Neuronal stem cell (in vitro differentiated cells): ENCODE measurements around the gene MYO1C.

Experiments used
- DNase-seq: peaks from one replicate; pipeline ENCODE4 v3.0.0-alpha.2; 2013; ENCODE audit warnings: low spot score
- H2AFZ ChIP-seq: one replicate; pipeline ENCODE4 v1.6.1; 2013; ENCODE audit warnings: mild to moderate bottlenecking, low read length, inconsistent platforms
- H2AK5ac ChIP-seq: 2 replicates; pipeline ENCODE4 v1.6.1; 2013; ENCODE audit warnings: low read depth, mild to moderate bottlenecking, inconsistent platforms, low read length, moderate library complexity, mixed read lengths
- H2BK120ac ChIP-seq: 2 replicates; pipeline ENCODE4 v1.6.1; 2013; ENCODE audit warnings: low read depth, mild to moderate bottlenecking, inconsistent platforms, low read length, moderate library complexity, mixed read lengths
- H2BK12ac ChIP-seq: one replicate; pipeline ENCODE4 v1.6.1; 2013; ENCODE audit warnings: low read length, inconsistent platforms
- H2BK15ac ChIP-seq: 2 replicates; pipeline ENCODE4 v1.6.1; 2013; ENCODE audit warnings: mild to moderate bottlenecking, low read length, inconsistent platforms, mixed read lengths
- H2BK5ac ChIP-seq: one replicate; pipeline ENCODE4 v1.6.1; 2013; ENCODE audit warnings: inconsistent platforms, mild to moderate bottlenecking, low read length, moderate library complexity
- H3K14ac ChIP-seq: one replicate; pipeline ENCODE4 v1.6.1; 2013; ENCODE audit warnings: low read length, inconsistent platforms
- H3K18ac ChIP-seq: 2 replicates; pipeline ENCODE4 v1.6.1; 2013; ENCODE audit warnings: low read length, inconsistent platforms
- H3K23ac ChIP-seq: 2 replicates; pipeline ENCODE4 v1.6.1; 2013; ENCODE audit warnings: low read depth, mild to moderate bottlenecking, mixed read lengths, low read length, inconsistent platforms; ENCODE audit not compliant: poor library complexity
- H3K27ac ChIP-seq: replicated peaks from 3 replicates; pipeline ENCODE4 v1.5.1; 2013; ENCODE audit warnings: low read length, inconsistent platforms
- H3K27me3 ChIP-seq, 3 experiments: 2 replicates each; pipeline ENCODE4 v1.6.1; 2013; ENCODE audit warnings: low read length in 3 of 3, mild to moderate bottlenecking in 2 of 3, inconsistent platforms in 1 of 3, low read depth in 1 of 3, mixed read lengths in 1 of 3, moderate library complexity in 1 of 3; ENCODE audit not compliant: control insufficient read depth in 3 of 3, insufficient read depth in 3 of 3
- H3K36me3 ChIP-seq, 2 donors: replicated peaks in 1 of 2; 2 replicates each; pipeline ENCODE4 v1.6.1; 2013; ENCODE audit warnings: low read length in 2 of 2; ENCODE audit not compliant: control insufficient read depth in 2 of 2, insufficient read depth in 2 of 2
- H3K4ac ChIP-seq: 2 replicates; pipeline ENCODE4 v1.6.1; 2013; ENCODE audit warnings: inconsistent platforms, mild to moderate bottlenecking, low read length, moderate library complexity
- H3K4me1 ChIP-seq, 2 donors: 1 replicate in 1 of 2; 2 replicates in 1 of 2; pipeline ENCODE4 v1.6.1; 2013; ENCODE audit warnings: low read length in 2 of 2, low read depth in 1 of 2; ENCODE audit not compliant: control insufficient read depth in 2 of 2, insufficient read depth in 1 of 2
- H3K4me2 ChIP-seq: one replicate; pipeline ENCODE4 v1.6.1; 2013; ENCODE audit warnings: mild to moderate bottlenecking, low read length, inconsistent platforms; ENCODE audit not compliant: insufficient read depth, poor library complexity, severe bottlenecking
- H3K4me3 ChIP-seq, 2 donors: 2 replicates each; pipeline ENCODE4 v1.5.1; 2013; ENCODE audit warnings: low read length in 2 of 2, mild to moderate bottlenecking in 2 of 2, inconsistent platforms in 1 of 2, moderate library complexity in 1 of 2
- H3K79me1 ChIP-seq: one replicate; pipeline ENCODE4 v1.6.1; 2013; ENCODE audit warnings: low read depth, mild to moderate bottlenecking, inconsistent platforms, low read length, moderate library complexity
- H3K9ac ChIP-seq: one replicate; pipeline ENCODE4 v1.6.1; 2013; ENCODE audit warnings: mild to moderate bottlenecking, low read depth, low read length, inconsistent platforms; ENCODE audit not compliant: poor library complexity
- H3K9me3 ChIP-seq, 2 donors: replicated peaks in 1 of 2; 2 replicates each; pipeline versions ENCODE3 to v1.6.1; 2013; ENCODE audit warnings: low read length in 2 of 2, mild to moderate bottlenecking in 2 of 2, inconsistent platforms in 1 of 2, low read depth in 1 of 2, mixed read lengths in 1 of 2, moderate library complexity in 1 of 2; ENCODE audit not compliant: control insufficient read depth in 2 of 2, insufficient read depth in 1 of 2
- H4K8ac ChIP-seq: one replicate; pipeline ENCODE4 v1.6.1; 2013; ENCODE audit warnings: low read depth, mild to moderate bottlenecking, inconsistent platforms, low read length, moderate library complexity
- H4K91ac ChIP-seq: one replicate; pipeline ENCODE4 v1.6.1; 2013; ENCODE audit warnings: low read length, low read depth, mild to moderate bottlenecking, inconsistent platforms; ENCODE audit not compliant: poor library complexity
- WGBS, 2 donors: extraction: QIAGEN DNeasy Blood & Tissue Kit; methylation state at CpG; one replicate each; pipeline ENCODE4 v1.1.7; 2013; ENCODE audit warnings: missing lambda C conversion rate in 2 of 2, mixed read lengths in 1 of 2; ENCODE audit not compliant: insufficient read length in 2 of 2, insufficient replicate concordance in 1 of 2; ENCODE audit errors: extremely low coverage in 2 of 2; 5-methylcytosine and 5-hydroxymethylcytosine counted together

Gene MYO1C

GRCh38 chr17:1467898-1468492 is 24.5 kb downstream of the MYO1C start:
- H3K36me3 ChIP-seq = peaks cover 40 to 42% of the 10 kb centered on the region in 2 donors
- peak overlapping the region; percentile 75 for H2BK5ac ChIP-seq
- H3K9ac ChIP-seq = peak overlapping the region; percentile 88
- H3K4me2 ChIP-seq = peak overlapping the region; percentile 11
- H3K4me1 ChIP-seq = peaks cover 3 to 14% of the 10 kb centered on the region in 2 donors
- no peak overlapping the region for H2BK120ac ChIP-seq
- peak overlapping the region; percentile 41 for H2BK12ac ChIP-seq
- H3K27me3 ChIP-seq = no peaks in the 10 kb centered on the region
- peak overlapping the region; percentile 81 for H2AK5ac ChIP-seq
- peaks cover 0 to 5% of the 10 kb centered on the region in 2 donors for H3K9me3 ChIP-seq
- peak overlapping the region; percentile 26 for H2BK15ac ChIP-seq
- WGBS, 2 donors = no CpG with 5 or more reads among the region's 21 CpGs
- H3K79me1 ChIP-seq = peaks cover 8% of the 10 kb centered on the region
- peak overlapping the region; percentile 66 for H3K27ac ChIP-seq
- no peak overlapping the region for H3K4ac ChIP-seq
- H3K23ac ChIP-seq = peak overlapping the region; percentile 80
- H4K8ac ChIP-seq = no peak overlapping the region
- no peak overlapping the region for H3K14ac ChIP-seq
- no peak overlapping the region for H2AFZ ChIP-seq
- DNase-seq = peak; percentile 41
- peak overlapping the region; percentile 53 for H4K91ac ChIP-seq
- no peak overlapping the region for H3K4me3 ChIP-seq
- peak overlapping the region; percentile 59 for H3K18ac ChIP-seq

- Histone ChIP-seq H2BK120ac (no peak overlapping the region), H3K4ac (no peak overlapping the region), H4K91ac (no peak overlapping the region), H3K14ac (no peak overlapping the region), H2BK5ac (no peak overlapping the region), H3K4me3 (no peak overlapping the region), H3K79me1 (peaks cover 8% of the 10 kb centered on the region), H3K36me3 (peaks cover 41 to 43% of the 10 kb centered on the region in 2 donors), H3K9ac (peak overlapping the region; percentile 70), H3K27ac (no peak overlapping the region), H3K18ac (no peak overlapping the region), H3K9me3 (peaks cover 0 to 5% of the 10 kb centered on the region in 2 donors), H3K4me2 (no peak overlapping the region), H2AK5ac (no peak overlapping the region), H3K23ac (peak overlapping the region; percentile 43), H3K27me3 (no peaks in the 10 kb centered on the region), H2BK12ac (no peak overlapping the region), H2AFZ (no peak overlapping the region), H3K4me1 (peaks cover 3 to 11% of the 10 kb centered on the region in 2 donors), H4K8ac (no peak overlapping the region), H2BK15ac (no peak overlapping the region)
- DNase-seq = no peak
- WGBS, 2 donors = no CpG with 5 or more reads among the region's 16 CpGs
Observed at GRCh38 chr17:1467258-1467657, 25.2 kb downstream of the MYO1C start.

- peaks cover 3 to 11% of the 10 kb centered on the region in 2 donors for H3K4me1 ChIP-seq
- H2BK15ac ChIP-seq = no peak overlapping the region
- no peak overlapping the region for H2BK120ac ChIP-seq
- H3K27me3 ChIP-seq = no peaks in the 10 kb centered on the region
- no peak overlapping the region for H2AK5ac ChIP-seq
- H3K9me3 ChIP-seq = peaks cover 0 to 2% of the 10 kb centered on the region in 2 donors
- no peak overlapping the region for H3K4me2 ChIP-seq
- peaks cover 8% of the 10 kb centered on the region for H3K79me1 ChIP-seq
- H3K4ac ChIP-seq = no peak overlapping the region
- no peak overlapping the region for H4K8ac ChIP-seq
- H2AFZ ChIP-seq = no peak overlapping the region
- no peak for DNase-seq
- H3K9ac ChIP-seq = peak overlapping the region; percentile 44
- H3K27ac ChIP-seq = no peak overlapping the region
- no peak overlapping the region for H3K23ac ChIP-seq
- H2BK5ac ChIP-seq = peak overlapping the region; percentile 66
- H4K91ac ChIP-seq = no peak overlapping the region
- peaks cover 24 to 31% of the 10 kb centered on the region in 2 donors for H3K36me3 ChIP-seq
- WGBS, 2 donors = no CpG with 5 or more reads among the region's 8 CpGs
- no peak overlapping the region for H3K14ac ChIP-seq
- no peak overlapping the region for H2BK12ac ChIP-seq
- H3K4me3 ChIP-seq = no peak overlapping the region
- H3K18ac ChIP-seq = no peak overlapping the region
Observed at GRCh38 chr17:1464186-1464585, 28.3 kb downstream of the MYO1C start.

- WGBS, 2 donors = no CpG with 5 or more reads among the region's 33 CpGs
- Histone ChIP-seq H3K14ac (no peak overlapping the region), H3K4me1 (no peaks in the 10 kb centered on the region), H2AK5ac (no peak overlapping the region), H3K27ac (no peak overlapping the region), H4K8ac (no peak overlapping the region), H3K4me3 (no peak overlapping the region), H3K27me3 (no peaks in the 10 kb centered on the region), H3K4me2 (no peak overlapping the region), H2BK12ac (no peak overlapping the region), H2BK15ac (no peak overlapping the region), H3K18ac (no peak overlapping the region), H4K91ac (no peak overlapping the region), H3K9ac (no peak overlapping the region), H2BK120ac (no peak overlapping the region), H3K36me3 (peaks cover 11 to 17% of the 10 kb centered on the region in 2 donors), H3K4ac (no peak overlapping the region), H2BK5ac (no peak overlapping the region), H3K23ac (no peak overlapping the region), H2AFZ (no peak overlapping the region), H3K79me1 (no peaks in the 10 kb centered on the region), H3K9me3 (no peaks in the 10 kb centered on the region)
- DNase-seq = no peak
Observed at GRCh38 chr17:1462164-1463112, 30.0 kb downstream of the MYO1C start.
